ENCODE results near the gene SYNE3. TPM values are rescaled to one million over a fixed set of nuclear protein-coding genes. Genes with fewer than 3 reads are reported as not detected.
A peak's percentile ranks its signal among the peaks of the same experiment; 100 is the strongest.

The SYNE3 gene
- total RNA-seq, 2 experiments from 2014 or later = 64.0 to 64.1 TPM

DNA sequence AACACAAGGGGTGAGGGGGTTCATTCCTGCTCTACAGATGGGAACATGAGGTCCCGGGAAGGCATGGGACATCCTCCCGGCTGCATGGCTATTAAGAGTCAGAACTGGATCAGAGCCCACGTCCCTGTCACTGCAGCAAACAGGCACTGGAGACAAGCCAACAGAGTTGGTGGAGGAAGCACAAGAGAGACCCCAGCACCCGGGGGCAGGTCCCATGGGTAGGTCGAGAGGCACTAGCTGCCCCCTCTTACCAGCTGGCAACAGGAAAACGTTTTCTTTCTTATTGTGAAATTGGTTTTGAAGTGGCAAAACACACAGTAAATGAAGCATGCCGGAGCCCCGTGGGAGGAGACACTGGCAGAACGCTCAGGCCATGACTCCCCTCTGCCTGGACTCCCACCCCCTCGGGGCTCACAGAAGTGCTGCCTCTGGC lies 43.6 kb downstream of the SYNE3 start:
- Mint-ChIP-seq H3K4me1 (ENCODE audit: low read depth) (peaks cover 40% of the 10 kb centered on the region), H3K27me3 (no peaks in the 10 kb centered on the region)
- CTCF ChIA-PET = interaction anchor here (0.6 to 2.1 kb wide), 5 partner anchors 9 to 57 kb away, joined by 3 to 7 read pairs (median 4); no protein-coding TSS in a partner anchor

DNA sequence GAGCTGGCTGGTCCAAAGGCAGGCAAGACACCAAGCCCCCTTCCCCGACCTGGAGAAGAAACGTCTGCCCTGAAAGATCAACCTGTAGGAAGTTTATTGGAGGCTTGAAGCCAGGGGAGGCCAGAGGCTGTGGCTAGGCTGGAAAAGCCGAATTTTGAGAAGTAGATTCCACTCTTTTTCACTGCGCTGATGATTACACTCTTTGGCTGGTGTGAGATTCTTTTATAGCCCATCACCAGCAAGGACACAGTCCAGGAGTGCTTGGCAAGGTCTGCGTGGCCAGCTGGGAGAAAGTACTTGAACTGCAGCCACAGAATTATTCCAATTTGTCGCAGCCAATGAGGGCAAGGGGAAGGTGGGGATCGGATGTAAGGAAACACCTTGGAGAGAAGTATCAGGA lies 45.0 kb downstream of the SYNE3 start:
- Mint-ChIP-seq H3K4me1 (ENCODE audit: low read depth) (peaks cover 47% of the 10 kb centered on the region), H3K36me3 (ENCODE audit: low read depth) (peaks cover 68% of the 10 kb centered on the region), H3K27me3 (no peaks in the 10 kb centered on the region), H3K9me3 (no peaks in the 10 kb centered on the region), H3K4me3 (no peak overlapping the region), H3K27ac (peak overlapping the region; percentile 52)
- ATAC-seq (no peak), DNase-seq (no peak)
- intact Hi-C loops (cut with micrococcal nuclease) = no loop called here
- CTCF ChIA-PET = interaction anchor here (1.7 to 1.9 kb wide), 2 partner anchors 10 to 55 kb away, joined by 4 to 7 read pairs; no protein-coding TSS in a partner anchor
- TF ChIP-seq, protein P1, sequence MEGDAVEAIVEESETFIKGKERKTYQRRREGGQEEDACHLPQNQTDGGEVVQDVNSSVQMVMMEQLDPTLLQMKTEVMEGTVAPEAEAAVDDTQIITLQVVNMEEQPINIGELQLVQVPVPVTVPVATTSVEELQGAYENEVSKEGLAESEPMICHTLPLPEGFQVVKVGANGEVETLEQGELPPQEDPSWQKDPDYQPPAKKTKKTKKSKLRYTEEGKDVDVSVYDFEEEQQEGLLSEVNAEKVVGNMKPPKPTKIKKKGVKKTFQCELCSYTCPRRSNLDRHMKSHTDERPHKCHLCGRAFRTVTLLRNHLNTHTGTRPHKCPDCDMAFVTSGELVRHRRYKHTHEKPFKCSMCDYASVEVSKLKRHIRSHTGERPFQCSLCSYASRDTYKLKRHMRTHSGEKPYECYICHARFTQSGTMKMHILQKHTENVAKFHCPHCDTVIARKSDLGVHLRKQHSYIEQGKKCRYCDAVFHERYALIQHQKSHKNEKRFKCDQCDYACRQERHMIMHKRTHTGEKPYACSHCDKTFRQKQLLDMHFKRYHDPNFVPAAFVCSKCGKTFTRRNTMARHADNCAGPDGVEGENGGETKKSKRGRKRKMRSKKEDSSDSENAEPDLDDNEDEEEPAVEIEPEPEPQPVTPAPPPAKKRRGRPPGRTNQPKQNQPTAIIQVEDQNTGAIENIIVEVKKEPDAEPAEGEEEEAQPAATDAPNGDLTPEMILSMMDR (IDR thresholded peaks at IDR 0.05) = no peak
- POLR2A ChIA-PET = no interaction called here

More for the DNA sequence above, 43.6 kb downstream of the SYNE3 start:
- no peak overlapping the region for H3K4me3 Mint-ChIP-seq
- ATAC-seq (peak; percentile 10), DNase-seq (no peak)
- TF ChIP-seq, protein P1 (IDR thresholded peaks at IDR 0.05) = no peak
- peak overlapping the region; percentile 55 for H3K27ac Mint-ChIP-seq
- POLR2A ChIA-PET = interaction anchor here (0.6 to 2.0 kb wide), 3 partner anchors 15 to 954 kb away, joined by 3 to 4 read pairs (median 4); no protein-coding TSS in a partner anchor
- intact Hi-C loops (cut with micrococcal nuclease) = no loop called here
- H3K9me3 Mint-ChIP-seq = no peaks in the 10 kb centered on the region
- peaks cover 68% of the 10 kb centered on the region for H3K36me3 Mint-ChIP-seq (ENCODE audit: low read depth)

DNA sequence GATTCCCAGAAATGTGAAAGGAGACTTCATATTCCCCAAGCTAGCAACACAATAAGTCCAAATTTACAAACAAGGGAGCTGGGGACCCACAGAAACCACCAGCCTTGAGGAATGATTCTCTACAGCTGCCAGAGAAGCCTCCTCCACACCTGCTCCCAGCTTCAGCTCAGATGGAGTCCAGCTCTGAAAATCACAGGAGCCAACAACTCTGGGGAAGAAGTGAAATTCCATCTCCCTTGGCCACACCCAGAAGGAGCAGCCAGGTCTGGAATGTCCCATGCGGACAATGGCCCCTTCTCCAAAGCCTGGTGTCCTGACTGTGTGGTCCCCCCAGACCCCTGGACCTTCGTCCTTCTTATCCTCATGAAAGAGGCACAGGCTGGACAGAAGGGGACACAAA lies 45.4 kb downstream of the SYNE3 start:
- TF ChIP-seq, protein P1 (IDR thresholded peaks at IDR 0.05) = no peak
- H3K27ac Mint-ChIP-seq = peak overlapping the region; percentile 25
- H3K9me3 Mint-ChIP-seq = no peaks in the 10 kb centered on the region
- POLR2A ChIA-PET = no interaction called here
- peaks cover 66% of the 10 kb centered on the region for H3K36me3 Mint-ChIP-seq (ENCODE audit: low read depth)
- CTCF ChIA-PET = interaction anchor here (1.9 kb wide), 1 partner anchor 56 kb away, joined by 7 read pairs; no protein-coding TSS in a partner anchor
- no peak for ATAC-seq
- H3K4me1 Mint-ChIP-seq (ENCODE audit: low read depth) = peaks cover 50% of the 10 kb centered on the region
- H3K27me3 Mint-ChIP-seq = no peaks in the 10 kb centered on the region
- no peak overlapping the region for H3K4me3 Mint-ChIP-seq
- DNase-seq = no peak
- intact Hi-C loops (cut with micrococcal nuclease) = no loop called here

DNA sequence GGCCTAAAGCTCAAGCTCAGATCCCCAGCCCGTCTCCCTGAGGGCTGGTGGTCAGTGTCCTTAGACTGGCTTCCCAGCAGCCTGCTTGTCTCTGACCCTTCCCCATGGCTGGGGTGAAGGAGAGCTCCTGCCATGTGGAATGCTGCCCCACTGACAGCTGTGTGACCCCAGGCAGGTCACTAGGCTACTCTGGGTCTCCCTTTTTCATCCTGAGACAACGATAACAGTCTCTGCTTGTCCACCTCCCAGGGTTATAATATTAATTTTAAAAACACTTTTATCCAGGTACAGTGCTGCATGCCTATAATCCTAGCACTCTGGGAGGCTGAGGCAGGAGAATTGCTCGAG lies 47.3 kb downstream of the SYNE3 start:
- ATAC-seq (no peak), DNase-seq (no peak)
- Mint-ChIP-seq H3K27ac (no peak overlapping the region), H3K9me3 (no peaks in the 10 kb centered on the region), H3K27me3 (no peaks in the 10 kb centered on the region), H3K4me1 (ENCODE audit: low read depth) (peaks cover 61% of the 10 kb centered on the region), H3K36me3 (ENCODE audit: low read depth) (peaks cover 70% of the 10 kb centered on the region), H3K4me3 (no peak overlapping the region)
- TF ChIP-seq, protein P1 (IDR thresholded peaks at IDR 0.05) = no peak
- ChIA-PET POLR2A (no interaction called here), CTCF (interaction anchor here (1.6 kb wide), 1 partner anchor 27 kb away, joined by 7 read pairs; no protein-coding TSS in a partner anchor)
- intact Hi-C loops (cut with micrococcal nuclease) = no loop called here

DNA sequence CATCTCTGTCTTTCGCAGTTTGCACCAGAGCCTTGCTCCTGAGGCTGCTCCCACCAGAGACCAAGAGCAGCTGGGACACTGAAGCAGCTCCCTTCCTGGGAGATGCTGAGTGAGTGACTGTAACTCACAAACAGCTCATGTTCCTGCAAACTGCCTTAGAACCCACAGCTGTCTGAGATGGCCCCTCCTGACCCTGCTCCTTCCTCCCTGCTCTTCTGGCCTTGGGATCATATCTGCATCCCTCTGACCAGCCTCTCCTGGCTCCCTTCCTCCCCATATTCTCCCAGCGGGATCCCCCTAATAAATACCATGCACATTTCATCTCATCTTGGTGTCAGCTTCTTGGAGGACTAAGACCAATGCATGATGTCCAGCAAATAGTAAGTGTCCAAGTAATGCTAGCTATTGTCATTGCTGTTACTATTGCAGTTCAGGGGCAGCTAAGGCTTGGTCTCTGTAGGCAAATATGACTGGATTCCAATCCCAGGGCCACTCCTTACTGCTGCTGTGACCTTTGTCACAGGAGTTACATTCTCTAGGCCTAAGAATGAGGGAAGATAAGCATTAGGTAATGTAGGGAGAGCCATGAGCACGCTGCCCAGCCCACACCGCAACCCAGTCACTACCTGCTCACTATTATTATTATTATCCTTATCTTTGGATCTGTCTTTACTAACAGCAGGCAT lies 47.9 kb downstream of the SYNE3 start:
- ATAC-seq (no peak), DNase-seq (no peak)
- peaks cover 61% of the 10 kb centered on the region for H3K4me1 Mint-ChIP-seq (ENCODE audit: low read depth)
- CTCF ChIA-PET = interaction anchor here (1.6 kb wide), 1 partner anchor 26 kb away, joined by 7 read pairs; no protein-coding TSS in a partner anchor
- no peaks in the 10 kb centered on the region for H3K9me3 Mint-ChIP-seq
- H3K4me3 Mint-ChIP-seq = no peak overlapping the region
- H3K27me3 Mint-ChIP-seq = no peaks in the 10 kb centered on the region
- POLR2A ChIA-PET = interaction anchor here (0.7 to 1.4 kb wide), 3 partner anchors 9 to 55 kb away, joined by 3 to 4 read pairs (median 3); no protein-coding TSS in a partner anchor
- peaks cover 69% of the 10 kb centered on the region for H3K36me3 Mint-ChIP-seq (ENCODE audit: low read depth)
- intact Hi-C loops (cut with micrococcal nuclease) = no loop called here
- TF ChIP-seq, protein P1 (IDR thresholded peaks at IDR 0.05) = no peak
- peak overlapping the region; percentile 11 for H3K27ac Mint-ChIP-seq

Data from activated CD8-positive, alpha-beta T cell treated with anti-CD3 and anti-CD28 coated beads for 36 hours (primary cell).